GM20431 (cell line): Measurements from ENCODE around the gene CLECL1.

ENCODE experiments used
- in situ Hi-C: fragments of 300-500 bp; cut with MseI, MboI; formaldehyde crosslinking; loops from one replicate; pipeline ENCODE4 v1.15.0; 2020; ENCODE audit warnings: low sequenced_read_pairs; ENCODE audit not compliant: unreplicated experiment

The CLECL1 gene

DNA sequence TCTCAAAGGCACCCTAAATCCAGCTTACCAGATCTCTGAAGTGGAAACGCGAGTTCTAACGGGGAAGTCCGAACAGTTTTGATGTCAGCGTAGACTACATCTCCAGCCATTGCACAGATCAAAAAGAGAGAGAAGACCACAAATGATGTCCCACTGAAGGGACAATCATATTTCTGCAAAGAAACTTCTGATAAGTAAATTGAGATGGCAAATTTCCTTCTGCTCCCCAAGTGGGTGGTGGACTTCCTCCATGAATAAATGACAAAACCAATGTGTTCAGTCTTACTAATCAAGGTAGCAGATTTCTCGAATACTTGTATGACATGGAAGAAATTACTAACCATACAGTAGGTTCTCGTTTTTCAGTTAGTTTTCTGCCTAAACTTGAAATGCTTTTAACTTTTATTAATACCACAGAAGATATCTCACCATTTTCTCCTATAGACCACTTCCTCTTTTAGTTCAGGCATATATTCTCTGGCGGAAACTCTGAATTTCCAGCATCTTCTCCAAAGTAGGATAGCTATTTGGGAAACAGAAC is at the start of gene CLECL1:
Gene CLECL1 (minus strand): TSS at position 177 of the 541 bp plus-strand sequence.
- in situ Hi-C loops: loop anchor here (25.0 kb wide), 1 partner anchor 96 kb away; no protein-coding TSS in a partner anchor

- in situ Hi-C loops: no loop called here
Measured at GRCh38 chr12:9781360-9781759, 48.5 kb upstream of the CLECL1 start.

DNA sequence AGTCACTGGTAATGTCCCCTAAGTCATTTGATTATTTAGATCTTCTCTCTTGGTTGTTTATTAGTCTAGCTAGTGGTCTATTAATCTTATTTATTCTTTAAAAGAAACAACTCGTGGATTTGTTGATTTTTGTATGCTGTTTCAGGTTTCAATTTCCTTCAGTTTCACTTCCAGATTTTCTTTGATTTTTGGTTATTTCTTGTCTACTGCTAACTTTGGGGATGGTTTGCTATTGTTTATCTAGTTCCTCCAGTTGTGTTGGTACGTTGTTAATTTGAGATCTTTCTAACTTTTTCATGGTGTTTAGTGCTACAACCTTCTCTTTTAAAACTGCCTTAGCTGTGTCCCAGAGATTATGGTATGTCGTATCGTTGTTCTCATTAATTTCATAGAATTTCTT is 46.3 kb upstream of the CLECL1 start:
- in situ Hi-C loops: no loop called here

GRCh38 chr12:9776781-9777180 is 43.9 kb upstream of the CLECL1 start:
- in situ Hi-C loops: no loop called here

- in situ Hi-C loops: no loop called here
Measured at GRCh38 chr12:9773216-9773877, 40.5 kb upstream of the CLECL1 start.

- in situ Hi-C loops: no loop called here
Measured at GRCh38 chr12:9763025-9763424, 30.1 kb upstream of the CLECL1 start.

DNA sequence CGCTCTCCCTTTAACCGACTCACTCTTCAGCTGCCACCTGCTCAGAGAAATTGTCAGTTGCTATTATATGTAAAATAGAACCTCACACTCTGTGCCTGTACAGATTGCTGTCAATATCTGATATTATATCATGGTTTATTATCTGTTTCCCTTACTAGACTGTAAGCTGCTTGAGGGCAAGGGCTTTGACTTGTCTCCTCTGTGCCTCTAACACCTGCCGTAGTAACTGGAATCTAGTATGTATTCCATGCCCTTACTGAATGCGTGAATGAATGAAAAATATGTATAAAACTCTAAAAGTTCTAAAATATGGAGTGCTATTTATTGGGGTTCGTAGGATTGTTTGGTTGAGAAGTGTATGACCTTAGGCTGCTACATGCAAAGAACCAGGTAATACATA is 29.5 kb upstream of the CLECL1 start:
- in situ Hi-C loops: no loop called here

GRCh38 chr12:9761419-9761781 is 28.5 kb upstream of the CLECL1 start:
- in situ Hi-C loops: no loop called here

GRCh38 chr12:9760699-9761418 is 28.0 kb upstream of the CLECL1 start, which contains the start of gene CD69:
Gene CD69, minus strand, starts transcription at chr12:9760901. Its CDS starts 81 bp downstream, at chr12:9760820.
- in situ Hi-C loops: no loop called here

DNA sequence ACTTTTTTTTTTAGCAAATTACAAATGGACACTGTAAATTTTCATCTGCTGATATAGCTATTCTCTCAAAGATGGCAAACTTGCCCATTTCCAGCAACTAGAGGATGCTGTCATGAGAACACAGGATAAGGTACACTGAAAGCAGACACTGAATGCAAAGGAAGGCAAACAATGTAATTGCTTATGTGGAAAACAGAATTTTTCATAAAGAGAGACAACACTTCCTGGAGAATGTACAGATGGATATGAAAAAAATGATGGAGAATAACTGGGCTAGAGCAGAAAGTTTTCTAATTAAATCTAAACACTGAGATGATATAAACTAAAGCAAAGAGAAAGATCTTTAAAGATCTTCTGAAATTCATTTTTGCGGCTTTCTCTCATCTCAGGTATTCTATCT is 27.2 kb upstream of the CLECL1 start:
- in situ Hi-C loops: no loop called here

- in situ Hi-C loops: no loop called here
Measured at GRCh38 chr12:9759694-9760093, 26.8 kb upstream of the CLECL1 start.

DNA sequence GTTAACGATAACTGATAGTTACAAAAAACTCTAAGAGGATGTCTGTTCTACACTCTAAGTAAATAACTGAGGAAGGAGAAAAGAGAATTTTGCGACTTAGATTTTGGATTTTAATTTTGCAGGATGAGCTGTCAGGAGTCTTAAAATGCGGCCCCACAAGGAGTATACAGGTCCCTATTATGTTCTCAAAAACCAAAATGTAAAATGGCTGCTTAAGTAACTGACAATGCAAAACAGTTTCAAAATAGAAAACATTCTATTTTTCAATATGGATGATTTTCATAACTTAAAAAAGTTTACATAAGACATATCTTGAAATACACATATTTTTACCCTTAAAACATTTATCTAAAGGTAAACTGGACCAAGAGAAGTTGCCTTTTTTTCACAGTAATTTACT is 25.2 kb upstream of the CLECL1 start:
- in situ Hi-C loops: no loop called here

GRCh38 chr12:9757433-9758025 is 24.6 kb upstream of the CLECL1 start:
- in situ Hi-C loops: no loop called here

GRCh38 chr12:9756706-9757105 is 23.8 kb upstream of the CLECL1 start:
- in situ Hi-C loops: no loop called here

- in situ Hi-C loops: no loop called here
Measured at GRCh38 chr12:9756170-9756569, 23.3 kb upstream of the CLECL1 start.

GRCh38 chr12:9755567-9755966 is 22.7 kb upstream of the CLECL1 start:
- in situ Hi-C loops: no loop called here

GRCh38 chr12:9755035-9755434 is 22.1 kb upstream of the CLECL1 start:
- in situ Hi-C loops: no loop called here

DNA sequence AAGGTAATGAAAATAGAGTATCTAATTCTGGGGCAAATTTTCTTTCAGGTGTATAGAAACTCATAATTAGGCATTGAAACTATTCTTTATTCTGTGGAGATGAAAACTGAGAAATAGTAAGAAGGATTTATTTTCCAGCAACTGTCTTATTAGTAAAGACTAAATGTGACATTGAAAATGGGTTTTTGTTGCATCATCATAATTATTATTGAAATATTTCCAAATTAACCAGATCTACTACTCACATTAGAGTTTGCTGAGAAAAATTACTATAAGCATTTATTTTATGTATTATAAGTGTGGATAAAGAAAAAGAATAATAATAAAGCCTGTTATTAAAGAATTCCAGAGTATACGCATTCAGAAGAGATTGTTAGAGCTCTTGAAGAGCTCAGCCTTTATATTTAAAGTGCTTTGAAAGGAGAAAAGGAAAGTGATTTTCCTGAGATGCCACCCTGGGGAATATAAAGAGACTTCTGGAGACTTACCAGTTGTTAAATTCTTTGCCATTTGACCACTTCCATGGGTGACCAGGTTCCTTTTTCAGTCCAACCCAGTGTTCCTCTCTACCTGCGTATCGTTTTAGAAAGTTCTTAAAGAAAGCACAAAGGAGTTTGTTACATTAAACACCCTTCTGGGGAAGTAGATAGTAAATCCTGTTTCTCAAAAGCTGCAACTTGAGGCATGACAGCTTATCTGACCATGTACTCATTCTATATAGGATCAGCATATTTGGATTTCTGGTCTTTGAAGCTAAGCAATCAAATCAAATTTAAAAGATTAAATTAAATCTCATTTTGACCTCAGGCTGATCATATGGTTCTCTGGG is 21.4 kb upstream of the CLECL1 start:
- in situ Hi-C loops: no loop called here

GRCh38 chr12:9753498-9753897 is 20.6 kb upstream of the CLECL1 start:
- in situ Hi-C loops: no loop called here

DNA sequence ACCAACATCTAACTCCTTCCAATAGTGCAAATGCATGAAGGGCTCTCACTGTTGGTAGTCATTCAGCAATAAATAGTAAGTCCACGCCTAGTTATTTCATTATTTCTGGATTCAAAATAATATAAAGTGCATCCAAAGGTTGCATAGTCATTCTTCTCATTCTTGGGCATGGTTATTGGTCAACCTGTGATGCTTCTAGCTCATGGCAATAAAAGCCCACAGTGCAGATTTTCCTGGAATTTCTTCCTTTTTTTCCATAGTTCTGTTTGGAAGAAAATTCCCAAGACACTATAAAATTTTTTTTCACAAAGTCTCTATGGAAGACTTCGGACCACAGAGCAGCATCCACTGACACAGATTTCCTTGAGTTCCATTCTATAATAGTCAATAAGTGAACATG is 20.2 kb upstream of the CLECL1 start:
- in situ Hi-C loops: no loop called here
